WI38 (cell line): ENCODE results near the gene AQP1.

Source experiments
- H3K4me3 ChIP-seq: 2 replicates; pipeline ENCODE4 v1.5.1; 2011; ENCODE audit warnings: low read depth, mild to moderate bottlenecking, control low read depth, low read length
- TF ChIP-seq, protein P1 (sequence below): IDR thresholded peaks from 2 replicates; pipeline ENCODE4 v1.5.1; 2012; ENCODE audit warnings: low read depth, mild to moderate bottlenecking, control low read depth, low read length

AQP1 gene

GRCh38 chr7:30968747-30969603, 57.3 kb downstream of the AQP1 start:
- TF ChIP-seq, protein P1, sequence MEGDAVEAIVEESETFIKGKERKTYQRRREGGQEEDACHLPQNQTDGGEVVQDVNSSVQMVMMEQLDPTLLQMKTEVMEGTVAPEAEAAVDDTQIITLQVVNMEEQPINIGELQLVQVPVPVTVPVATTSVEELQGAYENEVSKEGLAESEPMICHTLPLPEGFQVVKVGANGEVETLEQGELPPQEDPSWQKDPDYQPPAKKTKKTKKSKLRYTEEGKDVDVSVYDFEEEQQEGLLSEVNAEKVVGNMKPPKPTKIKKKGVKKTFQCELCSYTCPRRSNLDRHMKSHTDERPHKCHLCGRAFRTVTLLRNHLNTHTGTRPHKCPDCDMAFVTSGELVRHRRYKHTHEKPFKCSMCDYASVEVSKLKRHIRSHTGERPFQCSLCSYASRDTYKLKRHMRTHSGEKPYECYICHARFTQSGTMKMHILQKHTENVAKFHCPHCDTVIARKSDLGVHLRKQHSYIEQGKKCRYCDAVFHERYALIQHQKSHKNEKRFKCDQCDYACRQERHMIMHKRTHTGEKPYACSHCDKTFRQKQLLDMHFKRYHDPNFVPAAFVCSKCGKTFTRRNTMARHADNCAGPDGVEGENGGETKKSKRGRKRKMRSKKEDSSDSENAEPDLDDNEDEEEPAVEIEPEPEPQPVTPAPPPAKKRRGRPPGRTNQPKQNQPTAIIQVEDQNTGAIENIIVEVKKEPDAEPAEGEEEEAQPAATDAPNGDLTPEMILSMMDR: no peak
- no peak overlapping the region for H3K4me3 ChIP-seq

- H3K4me3 ChIP-seq: no peak overlapping the region
- TF ChIP-seq, protein P1: no peak
These were observed 57.9 kb downstream of the AQP1 start for GRCh38 chr7:30969604-30969970.

- H3K4me3 ChIP-seq: no peak overlapping the region
- TF ChIP-seq, protein P1: no peak
These were observed 58.4 kb downstream of the AQP1 start for GRCh38 chr7:30970074-30970473.

GRCh38 chr7:30970594-30971094, 59.0 kb downstream of the AQP1 start:
- no peak overlapping the region for H3K4me3 ChIP-seq
- TF ChIP-seq, protein P1: no peak

- H3K4me3 ChIP-seq: no peak overlapping the region
- TF ChIP-seq, protein P1: no peak
These were observed 59.8 kb downstream of the AQP1 start for GRCh38 chr7:30971440-30971839.

DNA sequence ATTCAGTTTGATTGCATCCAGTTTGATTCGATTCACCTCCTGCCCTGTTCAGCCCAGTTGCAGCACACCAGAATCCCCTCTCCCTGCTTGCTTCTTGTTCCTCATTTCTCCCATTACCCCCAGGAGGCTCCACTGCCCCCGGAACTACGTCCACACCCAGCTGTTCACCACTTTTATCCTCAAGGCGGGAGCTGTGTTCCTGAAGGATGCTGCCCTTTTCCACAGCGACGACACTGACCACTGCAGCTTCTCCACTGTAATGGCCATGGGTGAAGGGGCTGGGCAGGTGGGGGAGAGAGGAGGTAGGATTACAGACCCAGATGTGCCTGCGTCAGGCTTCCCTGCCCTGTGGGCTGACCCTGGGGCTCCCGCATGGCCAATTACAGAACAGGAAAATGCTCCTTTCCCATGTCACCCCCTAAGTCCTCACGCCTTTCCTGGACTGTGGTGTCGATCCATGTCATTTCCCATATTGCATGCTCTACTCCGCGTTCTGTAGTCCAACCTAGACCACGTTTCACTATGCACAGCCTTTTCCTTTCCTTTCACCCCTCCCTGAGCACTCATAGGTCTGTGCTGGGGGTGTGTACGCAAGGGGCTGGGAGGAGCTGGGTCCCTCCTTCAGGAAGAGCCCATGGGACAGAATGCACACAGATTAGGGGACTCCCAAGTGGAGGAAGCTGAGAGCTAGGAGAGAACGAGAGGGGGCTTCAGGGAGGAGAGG, 60.3 kb downstream of the AQP1 start:
- no peak overlapping the region for H3K4me3 ChIP-seq
- TF ChIP-seq, protein P1: no peak

- TF ChIP-seq, protein P1: no peak
- H3K4me3 ChIP-seq: no peak overlapping the region
These were observed 61.6 kb downstream of the AQP1 start for GRCh38 chr7:30973292-30973691.
